K562 (cell line): ENCODE data around the gene AADAC. TPM values are rescaled to one million over a fixed set of nuclear protein-coding genes. Genes with fewer than 3 reads are reported as not detected.

ENCODE experiments used
- ATAC-seq: fragments of 200-7000 bp; cut with Tn5 transposase; 3 replicates; pipeline ENCODE4 v1.9.1; 2020; ENCODE audit warnings: moderate library complexity
- BruUV-seq: library from RNA; stranded (reverse); fragments of 400-500 nt; replicated peaks from 2 replicates; lab custom pipeline; 2021; lab: Mats Ljungman, UMichigan
- CTCF ChIA-PET: fragments of 300-600 bp; formaldehyde crosslinking; extraction: SDS; loops from one replicate; lab custom pipeline; 2021; ENCODE audit warnings: low intra/inter-chr PET ratio; lab: Yijun Ruan, JAX
- POLR2A ChIA-PET: fragments of 300-600, 350-650 bp; sonication (Branson Sonifier 250); formaldehyde crosslinking; extraction: SDS; loops from one replicate; lab custom pipeline; 2021; ENCODE audit warnings: antibody characterized with exemption, inconsistent platforms; lab: Yijun Ruan, JAX
- DNase-seq, 4 experiments: peaks; one replicate each; pipeline versions ENCODE4 v3.0.0 to v3.0.0-alpha.2; 2011 to 2018; ENCODE audit warnings: low spot score in 3 of 4, mixed read lengths in 3 of 4; ENCODE audit errors: extremely low read depth in 1 of 4
- FAIRE-seq: peaks from 2 replicates; lab custom pipeline; 2011; peaks lifted over from hg19 to GRCh38; lab: Jason Lieb, UNC
- H2AFZ ChIP-seq: 2 replicates; pipeline ENCODE4 v1.6.0; 2011; ENCODE audit warnings: low read depth, low read length, control low read depth, inconsistent platforms
- H3K27ac ChIP-seq: fragments of 200-600 bp; 3 replicates; pipeline ENCODE4 v1.8.0; 2011; ENCODE audit warnings: low read depth, mild to moderate bottlenecking, control low read depth, inconsistent platforms, low read length, moderate library complexity, mixed read lengths; ENCODE audit errors: extremely low read depth
- H3K27me3 ChIP-seq, 2 experiments: fragments of 300-600 bp in 1 of 2; 2 replicates in 1 of 2; 3 replicates in 1 of 2; pipeline versions ENCODE4 v1.6.0 to v1.8.0; 2011; ENCODE audit warnings: inconsistent platforms in 2 of 2, low read length in 2 of 2, mild to moderate bottlenecking in 1 of 2, mixed read lengths in 1 of 2, moderate library complexity in 1 of 2; ENCODE audit not compliant: control insufficient read depth in 2 of 2, insufficient read depth in 2 of 2
- H3K36me3 ChIP-seq: fragments of 300-600 bp; 3 replicates; pipeline ENCODE4 v1.8.0; 2011; ENCODE audit warnings: mild to moderate bottlenecking, low read length, inconsistent platforms; ENCODE audit not compliant: control insufficient read depth, insufficient read depth
- H3K4me1 ChIP-seq, 2 experiments: fragments of 200-600 bp in 1 of 2; replicated peaks in 1 of 2; 2 replicates in 1 of 2; 3 replicates in 1 of 2; pipeline versions ENCODE4 v1.5.1 to v1.8.0; 2011; ENCODE audit warnings: inconsistent platforms in 2 of 2, low read length in 2 of 2, mild to moderate bottlenecking in 1 of 2, mixed read lengths in 1 of 2, moderate library complexity in 1 of 2; ENCODE audit not compliant: control insufficient read depth in 2 of 2, insufficient read depth in 2 of 2
- H3K4me2 ChIP-seq: 2 replicates; pipeline ENCODE4 v1.6.1; 2011; ENCODE audit warnings: low read length, control low read depth, inconsistent platforms, mixed read lengths; ENCODE audit not compliant: insufficient read depth
- H3K4me3 ChIP-seq: fragments of 200-600 bp; sonication (generic), shearing (Covaris generic); 2 replicates; pipeline ENCODE4 v1.5.1; 2016; ENCODE audit warnings: control low read depth, inconsistent platforms
- H3K79me2 ChIP-seq: fragments of 200-600 bp; 3 replicates; pipeline ENCODE4 v1.8.0; 2011; ENCODE audit warnings: low read length, inconsistent platforms; ENCODE audit not compliant: control insufficient read depth, insufficient read depth
- H3K9ac ChIP-seq, 2 experiments: 2 replicates each; pipeline versions ENCODE4 v1.6.0 to v1.6.1; 2011; ENCODE audit warnings: low read depth in 2 of 2, low read length in 2 of 2, control low read depth in 1 of 2, inconsistent platforms in 1 of 2, mild to moderate bottlenecking in 1 of 2, mixed read lengths in 1 of 2; ENCODE audit not compliant: insufficient read depth in 1 of 2
- H3K9me1 ChIP-seq: one replicate; pipeline ENCODE4 v1.6.0; 2011; ENCODE audit warnings: inconsistent platforms, mild to moderate bottlenecking, low read length, moderate library complexity; ENCODE audit not compliant: control insufficient read depth, insufficient read depth
- H3K9me3 ChIP-seq: replicated peaks from 2 replicates; pipeline ENCODE4 v1.5.1; 2011; ENCODE audit warnings: low read depth, low read length, inconsistent platforms; ENCODE audit not compliant: control insufficient read depth, insufficient read depth
- H4K20me1 ChIP-seq: replicated peaks from 2 replicates; pipeline ENCODE4 v1.6.1; 2011; ENCODE audit warnings: low read length, inconsistent platforms, mixed read lengths; ENCODE audit not compliant: control insufficient read depth, insufficient read depth
- BRF1 ChIP-seq: IDR thresholded peaks from 3 replicates; pipeline ENCODE4 v1.6.1; 2011; ENCODE audit warnings: borderline replicate concordance, mild to moderate bottlenecking; ENCODE audit not compliant: insufficient read length; ENCODE audit errors: extremely low read depth
- FOXK1 ChIP-seq: sonication (generic); formaldehyde crosslinking; IDR thresholded peaks from 2 replicates; pipeline ENCODE4 v1.8.0; 2022; ENCODE audit warnings: missing genetic modification reagents, mild to moderate bottlenecking, borderline replicate concordance
- HLTF ChIP-seq: fragments of 450-650 bp; IDR thresholded peaks from 2 replicates; pipeline ENCODE4 v1.6.1; 2016
- SIRT6 ChIP-seq: IDR thresholded peaks from one replicate; pipeline ENCODE4 v1.6.1; 2012; ENCODE audit warnings: low read depth, mild to moderate bottlenecking, control low read depth, inconsistent platforms, low read length, moderate library complexity
- YBX1 ChIP-seq: fragments of 450-650 bp; IDR thresholded peaks from 2 replicates; pipeline ENCODE4 v1.7.1; 2016; ENCODE audit warnings: mild to moderate bottlenecking
- ZNF224 ChIP-seq: sonication (generic); formaldehyde crosslinking; IDR thresholded peaks from 2 replicates; pipeline ENCODE4 v1.8.0; 2022; ENCODE audit warnings: mild to moderate bottlenecking, missing genetic modification reagents
- in situ Hi-C: fragments of 300-500 bp; cut with MboI; formaldehyde crosslinking; loops from 4 replicates; pipeline ENCODE4 v1.15.0; 2018; ENCODE audit warnings: inconsistent platforms, mixed read lengths
- intact Hi-C: fragments of 100-400 bp; cut with micrococcal nuclease; formaldehyde crosslinking; loops from 2 replicates; pipeline ENCODE4 v1.14.2; 2022
- polyA plus RNA-seq, 8 experiments: library from polyadenylated mRNA; depleted of rRNA in 4 of 8; stranded (reverse) in 5 of 8; unstranded in 3 of 8; fragments of >200 nt; fragmentation: Nextera tagmentation in 2 of 8; fragmentation: Illumina TruSeq in 1 of 8; extraction: Ambion mirVana in 2 of 8; extraction: Trizol in 1 of 8; gene quantifications; 2 replicates each; pipeline versions ENCODE4 v1.2.1 to v1.2.3, GENCODE V29; 2011 to 2014; ENCODE audit warnings: inconsistent platforms in 1 of 8, missing spikeins in 1 of 8
- total RNA-seq, 7 experiments: library from RNA; depleted of rRNA in 6 of 7; stranded (reverse); fragments of >200 nt in 6 of 7; fragmentation: Illumina TruSeq in 2 of 7; extraction: Trizol in 2 of 7; gene quantifications; 2 replicates each; pipeline versions ENCODE4 v1.2.1 to v1.2.3, GENCODE V29; 2011 to 2021; ENCODE audit warnings: low replicate concordance in 1 of 7
- TF ChIP-seq, protein P1 (sequence below): fragments of 250-450 bp; sonication (Bioruptor Pico); IDR thresholded peaks from 2 replicates; pipeline ENCODE4 v1.5.0; 2022; ENCODE audit warnings: mild to moderate bottlenecking
- TF ChIP-seq, protein P2 (sequence below): fragments of 450-650 bp; IDR thresholded peaks from 2 replicates; pipeline ENCODE4 v1.6.1; 2016; ENCODE audit warnings: mild to moderate bottlenecking

The AADAC gene
- total and polyA plus RNA-seq, 9 of the 15 experiments (the other 6 are each of a cell fraction or from before 2014, with no cell fraction given) = 0.47 TPM; not detected in 8

DNA sequence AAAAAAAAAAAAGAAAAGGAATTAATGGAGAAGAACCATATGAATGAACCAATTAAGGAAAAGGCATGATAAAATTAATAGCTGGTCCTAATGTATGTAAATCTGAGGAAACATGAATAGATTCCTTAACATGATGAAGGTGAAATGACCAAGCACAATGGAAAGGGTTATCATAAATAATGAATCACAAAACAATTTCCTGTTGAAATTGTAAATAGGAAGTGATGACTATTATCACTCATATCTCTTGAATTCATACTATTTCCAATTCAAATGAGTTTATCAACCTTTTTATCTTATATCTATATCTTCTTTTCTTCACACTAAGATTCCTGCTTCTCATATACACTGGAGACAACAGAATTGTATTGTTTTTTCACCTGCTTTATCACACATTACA is 48.2 kb upstream of the AADAC start:
- CTCF ChIA-PET = no interaction called here
- no TSS peak for BruUV-seq

More for the DNA sequence above, 48.2 kb upstream of the AADAC start:
- Histone ChIP-seq H3K27me3 (no peaks in the 10 kb centered on the region), H3K4me1 (peaks cover 0 to 7% of the 10 kb centered on the region in 2 experiments; a peak in 3 of 5 replicates), H3K36me3 (no peaks in the 10 kb centered on the region), H3K9me3 (no peaks in the 10 kb centered on the region), H3K79me2 (no peaks in the 10 kb centered on the region), H2AFZ (no peak overlapping the region), H3K9ac (no peak overlapping the region), H3K9me1 (no peaks in the 10 kb centered on the region), H3K27ac (no peak overlapping the region), H3K4me3 (no peak overlapping the region), H3K4me2 (no peak overlapping the region)
- intact Hi-C loops = no loop called here
- DNase-seq = no peak
- no peak for TF ChIP-seq FOXK1 (CRISPR knock-in tag)
- TF ChIP-seq ZNF224 (CRISPR knock-in tag) = no peak
- TF ChIP-seq, protein P1, sequence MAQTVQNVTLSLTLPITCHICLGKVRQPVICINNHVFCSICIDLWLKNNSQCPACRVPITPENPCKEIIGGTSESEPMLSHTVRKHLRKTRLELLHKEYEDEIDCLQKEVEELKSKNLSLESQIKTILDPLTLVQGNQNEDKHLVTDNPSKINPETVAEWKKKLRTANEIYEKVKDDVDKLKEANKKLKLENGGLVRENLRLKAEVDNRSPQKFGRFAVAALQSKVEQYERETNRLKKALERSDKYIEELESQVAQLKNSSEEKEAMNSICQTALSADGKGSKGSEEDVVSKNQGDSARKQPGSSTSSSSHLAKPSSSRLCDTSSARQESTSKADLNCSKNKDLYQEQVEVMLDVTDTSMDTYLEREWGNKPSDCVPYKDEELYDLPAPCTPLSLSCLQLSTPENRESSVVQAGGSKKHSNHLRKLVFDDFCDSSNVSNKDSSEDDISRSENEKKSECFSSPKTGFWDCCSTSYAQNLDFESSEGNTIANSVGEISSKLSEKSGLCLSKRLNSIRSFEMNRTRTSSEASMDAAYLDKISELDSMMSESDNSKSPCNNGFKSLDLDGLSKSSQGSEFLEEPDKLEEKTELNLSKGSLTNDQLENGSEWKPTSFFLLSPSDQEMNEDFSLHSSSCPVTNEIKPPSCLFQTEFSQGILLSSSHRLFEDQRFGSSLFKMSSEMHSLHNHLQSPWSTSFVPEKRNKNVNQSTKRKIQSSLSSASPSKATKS (CRISPR knock-in tag) = no peak
- TF ChIP-seq SIRT6 = no peak
- TF ChIP-seq, protein P2, sequence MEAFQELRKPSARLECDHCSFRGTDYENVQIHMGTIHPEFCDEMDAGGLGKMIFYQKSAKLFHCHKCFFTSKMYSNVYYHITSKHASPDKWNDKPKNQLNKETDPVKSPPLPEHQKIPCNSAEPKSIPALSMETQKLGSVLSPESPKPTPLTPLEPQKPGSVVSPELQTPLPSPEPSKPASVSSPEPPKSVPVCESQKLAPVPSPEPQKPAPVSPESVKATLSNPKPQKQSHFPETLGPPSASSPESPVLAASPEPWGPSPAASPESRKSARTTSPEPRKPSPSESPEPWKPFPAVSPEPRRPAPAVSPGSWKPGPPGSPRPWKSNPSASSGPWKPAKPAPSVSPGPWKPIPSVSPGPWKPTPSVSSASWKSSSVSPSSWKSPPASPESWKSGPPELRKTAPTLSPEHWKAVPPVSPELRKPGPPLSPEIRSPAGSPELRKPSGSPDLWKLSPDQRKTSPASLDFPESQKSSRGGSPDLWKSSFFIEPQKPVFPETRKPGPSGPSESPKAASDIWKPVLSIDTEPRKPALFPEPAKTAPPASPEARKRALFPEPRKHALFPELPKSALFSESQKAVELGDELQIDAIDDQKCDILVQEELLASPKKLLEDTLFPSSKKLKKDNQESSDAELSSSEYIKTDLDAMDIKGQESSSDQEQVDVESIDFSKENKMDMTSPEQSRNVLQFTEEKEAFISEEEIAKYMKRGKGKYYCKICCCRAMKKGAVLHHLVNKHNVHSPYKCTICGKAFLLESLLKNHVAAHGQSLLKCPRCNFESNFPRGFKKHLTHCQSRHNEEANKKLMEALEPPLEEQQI = no peak
- no peak for TF ChIP-seq YBX1
- no peak for TF ChIP-seq HLTF
- no peak for TF ChIP-seq BRF1
- TF ChIP-seq, all 486 proteins: peak for 0
- ATAC-seq = no peak
- POLR2A ChIA-PET = no interaction called here
- in situ Hi-C loops = no loop called here
- FAIRE-seq = no peak
- H4K20me1 ChIP-seq = no peaks in the 10 kb centered on the region
